OCI-LY3 (cell line): ENCODE data around the gene FBH1.
"Not testable (repeated sequence)": the region's sequence is repeated elsewhere in the genome, so short reads cannot be mapped to it uniquely, and the experiment has no call there.

Experiments
- H2AFZ ChIP-seq: fragments of 200-600, 300-600 bp; shearing (Covaris generic); 2 replicates; pipeline ENCODE4 v1.6.0; 2014; ENCODE audit warnings: antibody characterized with exemption, low read depth, low read length
- H3K27ac ChIP-seq: fragments of 200-600, 300-600 bp; sonication (generic); 2 replicates; pipeline ENCODE4 v1.5.1; 2014; ENCODE audit warnings: mild to moderate bottlenecking, low read length, moderate library complexity, mixed read lengths
- H3K27me3 ChIP-seq: fragments of 200-600, 300-600 bp; sonication (generic); 2 replicates; pipeline ENCODE4 v1.6.1; 2014; ENCODE audit warnings: low read depth, low read length, mixed read lengths
- H3K36me3 ChIP-seq: fragments of 200-600, 300-600 bp; sonication (generic); replicated peaks from 2 replicates; pipeline ENCODE3; 2014; ENCODE audit warnings: low read depth, low read length, mixed read lengths
- H3K4me1 ChIP-seq: fragments of 300-600, 200-600 bp; sonication (generic); 2 replicates; pipeline ENCODE4 v1.6.1; 2014; ENCODE audit warnings: low read length, mixed read lengths
- H3K4me2 ChIP-seq: fragments of 200-600, 300-600 bp; sonication (generic); 2 replicates; pipeline ENCODE4 v1.6.1; 2014; ENCODE audit warnings: low read length, mixed read lengths
- H3K4me3 ChIP-seq: fragments of 300-600, 200-600 bp; sonication (generic); 2 replicates; pipeline ENCODE4 v1.5.1; 2014; ENCODE audit warnings: antibody characterized with exemption, mild to moderate bottlenecking, low read length, moderate library complexity
- H3K79me2 ChIP-seq: fragments of 300-600, 200-600 bp; shearing (Covaris generic); 2 replicates; pipeline ENCODE4 v1.6.1; 2014; ENCODE audit warnings: mild to moderate bottlenecking, low read length, mixed read lengths
- H3K9ac ChIP-seq: fragments of 300-600, 200-600 bp; shearing (Covaris generic); 2 replicates; pipeline ENCODE4 v1.6.0; 2014; ENCODE audit warnings: mild to moderate bottlenecking, low read length, moderate library complexity
- H3K9me3 ChIP-seq: fragments of 200-600, 300-600 bp; shearing (Covaris generic); 2 replicates; pipeline ENCODE4 v1.6.1; 2014; ENCODE audit warnings: low read length, mixed read lengths; ENCODE audit not compliant: insufficient read depth
- H4K20me1 ChIP-seq: fragments of 200-600, 300-600 bp; sonication (generic); 2 replicates; pipeline ENCODE4 v1.6.1; 2016; ENCODE audit warnings: low read length, mixed read lengths; ENCODE audit not compliant: insufficient read depth
- CTCF ChIP-seq: fragments of 200-600, 300-600 bp; sonication (generic); IDR thresholded peaks from 2 replicates; pipeline ENCODE4 v1.5.1; 2014; ENCODE audit warnings: antibody characterized with exemption, low read length, low read depth
- EZH2phosphoT487 ChIP-seq: fragments of 200-600 bp; shearing (Covaris generic); IDR thresholded peaks from 2 replicates; pipeline ENCODE4 v1.6.1; 2018; ENCODE audit warnings: antibody characterized with exemption, mixed run types, low read depth

Gene FBH1

GRCh38 chr10:5945561-5946418 lies 55.7 kb downstream of the FBH1 start:
- Histone ChIP-seq H3K27me3 (no peaks in the 10 kb centered on the region), H4K20me1 (no peaks in the 10 kb centered on the region), H3K9ac (no peak overlapping the region), H3K4me2 (no peak overlapping the region), H2AFZ (no peak overlapping the region), H3K79me2 (no peaks in the 10 kb centered on the region), H3K9me3 (no peaks in the 10 kb centered on the region), H3K4me3 (no peak overlapping the region), H3K27ac (no peak overlapping the region), H3K4me1 (no peaks in the 10 kb centered on the region), H3K36me3 (no peaks in the 10 kb centered on the region)
- TF ChIP-seq EZH2phosphoT487: no peak
- no peak for TF ChIP-seq CTCF

- H3K4me3 ChIP-seq, H3K79me2 ChIP-seq, H3K4me2 ChIP-seq, H3K9ac ChIP-seq, H4K20me1 ChIP-seq, H3K9me3 ChIP-seq, H2AFZ ChIP-seq, H3K27ac ChIP-seq, H3K27me3 ChIP-seq, H3K4me1 ChIP-seq, H3K36me3 ChIP-seq: not testable (repeated sequence)
Observed at GRCh38 chr10:5946419-5946775, 56.4 kb downstream of the FBH1 start.

- H4K20me1 ChIP-seq: no peaks in the 10 kb centered on the region
- no peak overlapping the region for H3K9ac ChIP-seq
- no peak overlapping the region for H3K4me2 ChIP-seq
- no peaks in the 10 kb centered on the region for H3K27me3 ChIP-seq
- no peak overlapping the region for H3K4me3 ChIP-seq
- H3K27ac ChIP-seq: no peak overlapping the region
- no peak for TF ChIP-seq CTCF
- TF ChIP-seq EZH2phosphoT487: no peak
- no peak overlapping the region for H2AFZ ChIP-seq
- no peaks in the 10 kb centered on the region for H3K36me3 ChIP-seq
- H3K79me2 ChIP-seq: no peaks in the 10 kb centered on the region
- H3K9me3 ChIP-seq: no peaks in the 10 kb centered on the region
- no peaks in the 10 kb centered on the region for H3K4me1 ChIP-seq
Observed at GRCh38 chr10:5946786-5947185, 56.7 kb downstream of the FBH1 start.

GRCh38 chr10:5947471-5948207 lies 57.6 kb downstream of the FBH1 start:
- no peak overlapping the region for H3K4me2 ChIP-seq
- no peak for TF ChIP-seq CTCF
- TF ChIP-seq EZH2phosphoT487: no peak
- H3K9me3 ChIP-seq: no peaks in the 10 kb centered on the region
- H3K27ac ChIP-seq: no peak overlapping the region
- H3K36me3 ChIP-seq: no peaks in the 10 kb centered on the region
- H3K4me3 ChIP-seq: no peak overlapping the region
- no peak overlapping the region for H3K9ac ChIP-seq
- H4K20me1 ChIP-seq: no peaks in the 10 kb centered on the region
- H3K79me2 ChIP-seq: no peaks in the 10 kb centered on the region
- no peaks in the 10 kb centered on the region for H3K4me1 ChIP-seq
- H2AFZ ChIP-seq: no peak overlapping the region
- H3K27me3 ChIP-seq: no peaks in the 10 kb centered on the region
